Left lung (tissue), 10 donors: Measurements from ENCODE around the gene PRKN. TPM values are rescaled to one million over a fixed set of nuclear protein-coding genes. Genes with fewer than 3 reads are reported as not detected.
"Not testable (repeated sequence)": the region's sequence is repeated elsewhere in the genome, so short reads cannot be mapped to it uniquely, and the experiment has no call there.

ENCODE experiments used
- ATAC-seq: fragments of 200-7000 bp; cut with Tn5 transposase; one replicate; pipeline ENCODE4 v1.9.1; 2020; ENCODE audit warnings: moderate library complexity
- DNase-seq, 4 donors: peaks; one replicate each; pipeline ENCODE4 v3.0.0-alpha.2; 2013 to 2020
- H3K27ac ChIP-seq, 2 donors: fragments of 200-600 bp; sonication (generic) in 1 of 2; one replicate each; pipeline versions ENCODE4 v1.5.0 to v1.8.0; 2020 to 2021
- H3K27me3 ChIP-seq, 2 donors: fragments of 200-600 bp; sonication (generic) in 1 of 2; one replicate each; pipeline versions ENCODE4 v1.5.0 to v1.8.0; 2020 to 2021
- H3K36me3 ChIP-seq, 2 donors: fragments of 200-600 bp; sonication (generic) in 1 of 2; one replicate each; pipeline versions ENCODE4 v1.5.0 to v1.8.0; 2020 to 2021
- H3K4me1 ChIP-seq, 2 donors: fragments of 200-600 bp; one replicate each; pipeline ENCODE4 v1.8.0; 2021
- H3K4me3 ChIP-seq, 2 donors: fragments of 200-600 bp; sonication (generic) in 1 of 2; one replicate each; pipeline versions ENCODE4 v1.5.0 to v1.8.0; 2020 to 2021; ENCODE audit warnings: mild to moderate bottlenecking in 1 of 2
- H3K9me3 ChIP-seq, 2 donors: fragments of 200-600 bp; sonication (generic) in 1 of 2; one replicate each; pipeline versions ENCODE4 v1.5.0 to v1.8.0; 2020 to 2021
- intact Hi-C, 2 donors: fragments of 100-400 bp; cut with DNase I; formaldehyde crosslinking; loops; one replicate each; pipeline versions ENCODE4 v1.11.2 to v1.14.2; 2022
- polyA plus RNA-seq, 6 donors: library from polyadenylated mRNA; unstranded; fragments of 120-200 nt; gene quantifications; one replicate each; pipeline ENCODE4 v1.2.1, GENCODE V29; 2013; ENCODE audit not compliant: insufficient read length in 6 of 6
- total RNA-seq, 2 donors: library from RNA; stranded (reverse); fragmentation: NEBNext Ultra II Directional; extraction: Animal tissue kit (Norgen Biotek cat#: 25700); gene quantifications; one replicate each; pipeline ENCODE4 v1.2.1, GENCODE V29; 2021
- TF ChIP-seq, protein P1 (sequence below), 2 donors: fragments of 200-600 bp; sonication (generic) in 1 of 2; IDR thresholded peaks; one replicate each; pipeline versions ENCODE4 v1.5.0 to v1.8.0; 2021; ENCODE audit warnings: antibody characterized with exemption in 2 of 2
- donor health status: DM: no; HTN: yes; CAD: no.
- donor health status: DM: no; HTN: no; CAD: no.

The PRKN gene
- total and polyA plus RNA-seq, 8 donors, result 1.9 to 4.3 (median 2.5) TPM

DNA sequence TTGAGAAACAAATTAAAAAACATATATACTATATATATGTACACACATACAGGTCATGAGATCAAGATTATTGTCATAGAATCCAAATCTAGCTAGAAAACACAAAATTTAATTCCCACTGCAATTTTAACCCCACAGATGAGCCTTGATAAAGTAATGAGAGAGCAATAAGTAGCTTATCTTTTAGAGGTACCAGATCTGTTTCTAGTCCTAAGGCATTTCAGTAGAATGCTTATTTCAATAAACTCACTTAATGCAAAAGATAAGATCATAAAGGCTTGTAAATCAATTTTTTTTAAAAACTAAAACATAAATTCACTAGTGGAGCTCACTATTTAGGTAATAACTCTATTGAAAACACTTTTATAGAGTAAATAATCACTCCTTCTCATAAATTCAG lies 47.2 kb downstream of the PRKN start:
- intact Hi-C loops, result no loop called here
- H3K27me3 ChIP-seq, result no peaks in the 10 kb centered on the region
- no peak for DNase-seq
- no peaks in the 10 kb centered on the region for H3K4me1 ChIP-seq
- H3K9me3 ChIP-seq, result peaks cover 0 to 2% of the 10 kb centered on the region in 2 donors
- H3K27ac ChIP-seq, result no peak overlapping the region
- TF ChIP-seq, protein P1, sequence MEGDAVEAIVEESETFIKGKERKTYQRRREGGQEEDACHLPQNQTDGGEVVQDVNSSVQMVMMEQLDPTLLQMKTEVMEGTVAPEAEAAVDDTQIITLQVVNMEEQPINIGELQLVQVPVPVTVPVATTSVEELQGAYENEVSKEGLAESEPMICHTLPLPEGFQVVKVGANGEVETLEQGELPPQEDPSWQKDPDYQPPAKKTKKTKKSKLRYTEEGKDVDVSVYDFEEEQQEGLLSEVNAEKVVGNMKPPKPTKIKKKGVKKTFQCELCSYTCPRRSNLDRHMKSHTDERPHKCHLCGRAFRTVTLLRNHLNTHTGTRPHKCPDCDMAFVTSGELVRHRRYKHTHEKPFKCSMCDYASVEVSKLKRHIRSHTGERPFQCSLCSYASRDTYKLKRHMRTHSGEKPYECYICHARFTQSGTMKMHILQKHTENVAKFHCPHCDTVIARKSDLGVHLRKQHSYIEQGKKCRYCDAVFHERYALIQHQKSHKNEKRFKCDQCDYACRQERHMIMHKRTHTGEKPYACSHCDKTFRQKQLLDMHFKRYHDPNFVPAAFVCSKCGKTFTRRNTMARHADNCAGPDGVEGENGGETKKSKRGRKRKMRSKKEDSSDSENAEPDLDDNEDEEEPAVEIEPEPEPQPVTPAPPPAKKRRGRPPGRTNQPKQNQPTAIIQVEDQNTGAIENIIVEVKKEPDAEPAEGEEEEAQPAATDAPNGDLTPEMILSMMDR (IDR thresholded peaks at IDR 0.05), result no peak
- no peak overlapping the region for H3K4me3 ChIP-seq
- no peaks in the 10 kb centered on the region for H3K36me3 ChIP-seq
- ATAC-seq, result no peak

DNA sequence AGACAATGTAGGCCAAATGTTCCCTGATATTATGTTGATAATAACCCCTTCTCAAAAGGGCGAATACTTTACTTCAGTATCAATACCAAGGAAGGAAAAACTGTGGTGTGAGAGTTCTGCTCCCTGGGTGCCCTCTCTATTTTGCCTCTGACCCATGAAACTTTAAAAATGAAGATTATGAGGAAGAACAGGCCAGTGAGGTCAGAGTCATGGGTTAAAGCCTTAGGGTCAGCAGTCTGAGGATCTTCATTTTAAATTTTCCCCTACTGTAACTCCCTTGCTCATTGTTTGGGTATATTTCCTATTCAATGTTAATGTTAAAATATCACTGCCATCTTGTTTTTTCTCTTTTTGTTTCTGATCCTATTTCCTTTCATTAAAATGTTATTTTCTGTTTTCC lies 47.9 kb downstream of the PRKN start:
- no peaks in the 10 kb centered on the region for H3K36me3 ChIP-seq
- H3K9me3 ChIP-seq, result peaks cover 0 to 2% of the 10 kb centered on the region in 2 donors
- ATAC-seq, result no peak
- no peak overlapping the region for H3K4me3 ChIP-seq
- no peak overlapping the region for H3K27ac ChIP-seq
- no peaks in the 10 kb centered on the region for H3K4me1 ChIP-seq
- H3K27me3 ChIP-seq, result no peaks in the 10 kb centered on the region
- DNase-seq, result no peak
- intact Hi-C loops, result no loop called here
- TF ChIP-seq, protein P1 (IDR thresholded peaks at IDR 0.05), result no peak

DNA sequence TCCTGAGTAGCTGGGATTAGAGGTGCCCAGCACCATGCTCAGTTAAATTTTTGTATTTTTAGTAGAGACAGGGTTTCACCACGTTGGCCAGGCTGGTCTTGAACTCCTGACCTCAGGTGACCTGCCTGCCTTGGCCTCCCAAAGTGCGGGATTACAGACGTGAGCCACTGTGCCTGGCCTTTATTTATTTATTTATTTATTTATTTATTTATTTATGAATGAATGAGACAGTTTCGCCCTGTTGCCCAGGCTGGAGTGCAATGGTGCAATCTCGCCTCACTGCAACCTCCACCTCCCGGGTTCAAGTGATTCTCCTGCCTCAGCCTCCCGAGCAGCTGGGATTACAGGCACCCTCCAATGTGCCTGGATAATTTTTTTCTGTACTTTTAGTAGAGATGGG lies 48.7 kb downstream of the PRKN start:
- H3K36me3 ChIP-seq, DNase-seq, H3K4me3 ChIP-seq, intact Hi-C loops, H3K9me3 ChIP-seq, ATAC-seq, H3K27ac ChIP-seq, H3K4me1 ChIP-seq, H3K27me3 ChIP-seq: not testable (repeated sequence)

DNA sequence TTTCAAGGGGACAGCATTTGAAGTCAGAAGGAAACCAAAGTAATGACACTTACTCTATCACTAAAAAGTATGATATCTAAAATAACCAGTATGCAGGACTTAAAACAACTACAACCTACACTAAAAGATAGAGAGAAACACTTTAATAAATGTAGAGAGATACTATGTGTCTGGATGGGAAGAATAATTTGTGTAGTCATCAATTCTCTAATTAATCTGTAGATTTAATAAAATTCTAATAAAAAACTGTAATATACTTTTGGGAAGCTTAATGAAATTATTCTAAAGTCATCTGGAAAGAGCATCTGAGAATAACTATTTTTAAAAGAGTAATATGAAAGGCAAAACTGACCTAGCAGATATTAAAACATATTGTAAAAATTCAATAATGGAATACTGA lies 52.1 kb downstream of the PRKN start:
- intact Hi-C loops, result no loop called here
- DNase-seq (no peak), ATAC-seq (no peak)
- Histone ChIP-seq H3K27ac (no peak overlapping the region), H3K27me3 (no peaks in the 10 kb centered on the region), H3K36me3 (no peaks in the 10 kb centered on the region), H3K4me1 (no peaks in the 10 kb centered on the region), H3K4me3 (no peak overlapping the region), H3K9me3 (no peaks in the 10 kb centered on the region)
- TF ChIP-seq, protein P1 (IDR thresholded peaks at IDR 0.05), result no peak

DNA sequence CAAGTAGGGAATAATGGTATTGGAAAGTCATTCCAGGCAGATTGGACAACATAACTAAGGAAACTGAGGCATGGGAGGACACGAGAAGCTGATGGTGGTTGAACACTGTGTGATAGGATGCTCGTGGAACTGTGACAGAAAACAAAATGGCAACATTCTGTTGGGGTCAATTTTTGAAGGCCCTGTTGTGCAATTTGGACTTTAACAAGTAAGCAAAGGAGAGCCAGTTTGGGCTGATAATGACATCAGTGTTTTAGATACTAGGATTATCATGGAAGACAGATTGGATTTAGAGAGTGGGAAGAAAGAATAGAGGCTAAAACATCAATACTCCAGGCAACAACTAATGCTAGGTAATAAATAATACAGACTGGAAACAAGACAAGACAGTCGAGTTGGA lies 53.1 kb downstream of the PRKN start:
- intact Hi-C loops, result no loop called here
- no peaks in the 10 kb centered on the region for H3K27me3 ChIP-seq
- TF ChIP-seq, protein P1 (IDR thresholded peaks at IDR 0.05), result no peak
- no peaks in the 10 kb centered on the region for H3K36me3 ChIP-seq
- H3K4me3 ChIP-seq, result no peak overlapping the region
- ATAC-seq, result no peak
- no peak for DNase-seq
- H3K27ac ChIP-seq, result no peak overlapping the region
- no peaks in the 10 kb centered on the region for H3K9me3 ChIP-seq
- no peaks in the 10 kb centered on the region for H3K4me1 ChIP-seq

DNA sequence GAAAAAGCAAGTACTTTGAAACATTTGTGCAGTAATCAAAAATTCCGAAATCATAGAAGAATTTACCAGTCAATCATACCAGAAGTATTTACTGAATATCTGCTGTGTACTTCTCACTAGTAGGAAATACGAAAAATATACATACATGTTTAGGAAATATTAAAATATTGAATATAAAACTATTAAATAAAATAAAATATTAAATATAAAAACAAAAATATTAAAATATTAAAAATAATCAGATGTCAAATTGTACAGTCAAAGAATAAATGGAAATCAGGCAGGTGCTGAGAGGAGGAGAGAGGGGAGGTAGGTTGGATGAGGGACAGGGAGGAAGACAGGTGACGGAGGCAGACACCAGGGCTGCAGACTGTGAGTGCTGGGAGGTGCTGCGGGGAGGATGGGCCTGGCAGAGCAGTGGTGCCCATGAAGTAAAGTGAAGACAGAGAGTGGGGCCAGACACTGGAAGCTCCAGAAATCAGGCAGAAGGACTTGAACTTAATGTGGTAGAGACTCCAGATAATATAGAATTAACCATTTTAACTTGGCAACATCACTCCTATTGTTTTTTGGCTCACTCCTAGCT lies 55.9 kb downstream of the PRKN start:
- DNase-seq, result no peak
- Histone ChIP-seq H3K9me3 (no peaks in the 10 kb centered on the region), H3K36me3 (no peaks in the 10 kb centered on the region), H3K4me3 (no peak overlapping the region), H3K4me1 (no peaks in the 10 kb centered on the region), H3K27me3 (no peaks in the 10 kb centered on the region), H3K27ac (no peak overlapping the region)
- intact Hi-C loops, result no loop called here
- ATAC-seq, result no peak
- TF ChIP-seq, protein P1 (IDR thresholded peaks at IDR 0.05), result no peak
